Stimulated activated CD8-positive, alpha-beta memory T cell treated with anti-CD3 and anti-CD28 coated beads, Interleukin-15, amount 100 ng/mL, for 1 hour (primary cell): Measurements from ENCODE around the gene GKN1.

Experiments used
- DNase-seq: peaks from one replicate; pipeline ENCODE4 v3.0.0-alpha.2; 2020; ENCODE audit warnings: low read depth

GKN1 gene

DNA sequence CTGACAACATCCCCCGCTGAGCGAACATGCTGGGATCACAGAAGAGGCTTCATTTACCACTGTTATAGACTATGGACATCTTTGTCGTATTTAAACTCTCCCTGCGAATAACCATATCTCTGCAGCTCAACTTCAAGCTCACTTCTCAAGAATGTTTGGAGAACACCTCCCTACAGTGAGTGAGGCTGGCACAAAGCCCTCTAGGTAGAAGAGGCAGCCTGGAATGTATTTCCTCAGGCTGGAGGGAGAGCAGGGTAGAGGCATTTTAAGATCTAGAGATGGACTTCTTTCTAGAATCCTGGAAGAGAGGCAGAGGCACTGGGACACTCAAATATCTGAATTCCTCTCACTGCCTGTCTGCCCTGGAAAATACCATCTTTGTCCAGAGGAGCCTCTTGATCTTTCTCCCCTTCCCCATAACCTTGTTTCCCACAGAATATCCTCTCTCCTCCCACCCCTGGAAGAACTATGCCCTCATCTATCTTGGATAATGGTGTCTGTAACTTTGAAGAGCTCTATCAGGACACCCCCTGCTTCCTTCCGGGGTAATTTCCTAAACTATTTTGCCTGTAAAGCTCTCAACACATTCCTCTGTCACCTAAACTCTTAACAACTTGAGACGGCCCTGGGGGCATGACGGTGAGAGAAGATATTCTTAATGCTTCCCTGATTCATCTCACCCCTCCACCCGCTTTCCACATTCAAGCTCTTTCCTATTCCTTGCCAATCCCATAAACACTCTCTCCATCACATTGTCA lies 36.2 kb downstream of the GKN1 start:
- no peak for DNase-seq

- DNase-seq: no peak
Observed at GRCh38 chr2:69011611-69012157, 37.2 kb downstream of the GKN1 start.

GRCh38 chr2:69012310-69013141 lies 38.1 kb downstream of the GKN1 start:
- peak; percentile 14 for DNase-seq

GRCh38 chr2:69013142-69013839 lies 38.9 kb downstream of the GKN1 start, which contains the start of gene ANTXR1:
ANTXR1 (plus strand) TSS chr2:69013179; CDS start chr2:69013500, 321 bp downstream.
- no peak for DNase-seq

GRCh38 chr2:69013840-69014821 lies 39.7 kb downstream of the GKN1 start:
- DNase-seq: no peak

- DNase-seq: no peak
Observed at GRCh38 chr2:69017080-69017479, 42.6 kb downstream of the GKN1 start.

GRCh38 chr2:69017835-69018234 lies 43.4 kb downstream of the GKN1 start:
- no peak for DNase-seq

DNA sequence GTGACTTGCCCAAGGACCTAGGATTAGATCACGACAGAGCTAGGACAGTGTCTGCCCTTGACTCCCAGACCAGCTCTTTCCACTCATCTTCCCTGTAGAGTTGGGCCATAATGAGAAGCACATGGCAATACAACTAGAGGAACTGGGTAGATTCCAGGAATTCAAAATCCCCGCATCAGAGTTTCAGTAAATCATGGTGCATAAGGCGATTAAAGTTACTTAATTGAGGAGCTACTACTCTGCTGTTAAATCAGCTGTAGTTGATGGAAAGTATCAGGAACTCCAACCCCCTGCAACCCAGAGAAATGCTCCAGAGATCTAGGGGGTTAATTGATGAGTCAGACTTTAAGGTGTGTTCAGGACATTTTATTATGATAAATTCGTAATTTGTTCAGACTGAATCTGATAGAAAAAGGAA lies 44.3 kb downstream of the GKN1 start:
- DNase-seq: no peak

DNA sequence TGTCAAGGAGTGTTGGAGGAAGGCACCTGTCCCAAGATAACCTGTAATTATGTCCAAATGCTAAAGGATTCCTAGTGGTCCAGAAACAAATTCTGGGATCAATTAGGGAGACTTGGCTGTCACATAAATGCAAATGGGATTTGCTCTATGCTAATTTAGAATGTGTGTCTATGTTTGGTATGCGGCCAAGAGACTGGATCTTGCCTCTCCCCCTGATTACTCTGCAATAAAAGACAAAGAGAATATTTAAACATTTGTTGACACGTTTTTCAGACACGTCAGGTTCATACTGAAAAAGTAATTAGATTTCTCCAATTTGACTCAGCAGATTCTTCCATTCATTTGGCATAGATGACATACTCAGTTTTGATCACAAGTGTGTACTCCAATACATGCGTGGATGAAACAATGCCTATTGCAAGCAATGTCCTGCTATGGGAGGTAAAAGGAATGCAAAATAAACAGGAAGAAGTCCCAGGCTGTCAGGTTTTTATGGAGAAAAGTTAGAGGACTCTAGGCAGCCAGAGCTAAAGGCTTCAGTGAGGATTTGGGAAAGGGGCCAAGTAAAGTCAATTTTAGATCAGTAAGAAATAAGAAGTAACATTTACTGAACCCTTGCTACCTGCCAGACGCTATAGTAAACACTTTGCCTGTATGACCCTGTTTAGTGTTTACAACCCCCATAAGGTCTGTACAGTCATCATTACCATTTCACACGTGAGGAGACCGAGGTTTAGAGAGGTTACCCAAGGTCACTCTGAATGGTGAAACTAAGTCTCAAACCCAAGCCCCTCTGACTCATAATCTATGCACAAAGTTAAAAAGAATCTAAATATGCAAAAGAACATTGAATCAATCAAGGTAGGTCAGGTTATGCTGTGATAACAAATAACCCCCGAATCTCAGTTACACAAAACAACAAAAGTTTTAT lies 46.3 kb downstream of the GKN1 start:
- DNase-seq: no peak

DNA sequence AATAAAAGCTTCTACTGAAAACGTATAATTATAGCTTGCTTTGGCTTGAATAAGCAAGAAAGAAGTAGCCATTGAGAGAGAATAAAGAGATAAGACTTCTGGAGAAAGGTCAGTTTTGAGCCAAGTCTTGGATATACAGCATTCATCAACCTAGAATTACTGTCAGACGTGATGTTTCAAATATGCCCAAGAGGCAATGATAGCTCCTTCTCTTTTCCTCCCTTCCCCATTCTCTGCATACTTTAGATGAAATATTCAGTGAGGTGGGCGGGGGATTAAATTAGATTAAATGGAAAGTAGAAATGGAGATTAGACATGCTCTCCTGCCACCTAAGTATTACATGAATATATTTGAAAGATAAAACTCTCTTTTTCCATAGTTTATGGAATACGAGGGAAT lies 47.3 kb downstream of the GKN1 start:
- DNase-seq: no peak

GRCh38 chr2:69022548-69022947 lies 48.1 kb downstream of the GKN1 start:
- DNase-seq: no peak

DNA sequence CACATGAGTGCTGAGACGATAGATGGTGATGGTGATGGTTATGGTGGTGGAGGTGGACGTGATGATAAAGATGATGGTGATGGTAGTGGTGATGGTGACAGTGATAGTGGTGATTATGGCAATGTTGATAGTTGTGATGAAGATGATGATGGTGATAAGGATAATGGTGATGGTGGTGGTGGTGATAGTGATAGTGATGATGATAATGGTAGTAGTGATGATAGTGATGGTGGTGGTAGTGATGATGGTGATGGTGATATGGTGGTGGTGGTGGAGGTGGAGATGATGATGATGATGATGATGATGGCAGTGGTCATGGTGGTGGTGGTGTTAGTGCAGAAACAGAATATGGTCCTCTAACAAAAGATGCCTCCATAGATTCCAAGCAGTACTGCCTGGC lies 48.8 kb downstream of the GKN1 start:
- DNase-seq: no peak

- DNase-seq: no peak
Observed at GRCh38 chr2:69026026-69026425, 51.6 kb downstream of the GKN1 start.

GRCh38 chr2:69026691-69027459 lies 52.4 kb downstream of the GKN1 start:
- DNase-seq: no peak
